HUES64 (cell line): ENCODE data around the gene CHAC1.
A peak's percentile ranks its signal among the peaks of the same experiment; 100 is the strongest.

Experiments used
- H3K27ac ChIP-seq: 2 replicates; pipeline ENCODE4 v1.7.0; 2013; ENCODE audit warnings: low read depth, low read length, inconsistent platforms
- H3K27me3 ChIP-seq: 2 replicates; pipeline ENCODE4 v1.6.1; 2013; ENCODE audit warnings: mild to moderate bottlenecking, low read length; ENCODE audit not compliant: insufficient read depth
- H3K36me3 ChIP-seq: 2 replicates; pipeline ENCODE4 v1.6.1; 2013; ENCODE audit warnings: mild to moderate bottlenecking, low read length; ENCODE audit not compliant: insufficient read depth
- H3K4me1 ChIP-seq: 2 replicates; pipeline ENCODE4 v1.6.1; 2013; ENCODE audit warnings: mild to moderate bottlenecking, low read length, moderate library complexity; ENCODE audit not compliant: insufficient read depth
- H3K4me3 ChIP-seq: 2 replicates; pipeline ENCODE4 v1.5.1; 2013; ENCODE audit warnings: mild to moderate bottlenecking, low read length, moderate library complexity
- H3K9ac ChIP-seq: 2 replicates; pipeline ENCODE4 v1.6.1; 2013; ENCODE audit warnings: mild to moderate bottlenecking, low read depth, low read length
- H3K9me3 ChIP-seq: 2 replicates; pipeline ENCODE4 v1.6.1; 2013; ENCODE audit warnings: low read depth, low read length; ENCODE audit not compliant: insufficient read depth
- WGBS: fragments of 150-250, 120-280 bp; methylation state at CpG from one replicate; pipeline ENCODE4 v1.1.7; 2013; ENCODE audit warnings: missing lambda C conversion rate; 5-methylcytosine and 5-hydroxymethylcytosine counted together

Gene CHAC1

DNA sequence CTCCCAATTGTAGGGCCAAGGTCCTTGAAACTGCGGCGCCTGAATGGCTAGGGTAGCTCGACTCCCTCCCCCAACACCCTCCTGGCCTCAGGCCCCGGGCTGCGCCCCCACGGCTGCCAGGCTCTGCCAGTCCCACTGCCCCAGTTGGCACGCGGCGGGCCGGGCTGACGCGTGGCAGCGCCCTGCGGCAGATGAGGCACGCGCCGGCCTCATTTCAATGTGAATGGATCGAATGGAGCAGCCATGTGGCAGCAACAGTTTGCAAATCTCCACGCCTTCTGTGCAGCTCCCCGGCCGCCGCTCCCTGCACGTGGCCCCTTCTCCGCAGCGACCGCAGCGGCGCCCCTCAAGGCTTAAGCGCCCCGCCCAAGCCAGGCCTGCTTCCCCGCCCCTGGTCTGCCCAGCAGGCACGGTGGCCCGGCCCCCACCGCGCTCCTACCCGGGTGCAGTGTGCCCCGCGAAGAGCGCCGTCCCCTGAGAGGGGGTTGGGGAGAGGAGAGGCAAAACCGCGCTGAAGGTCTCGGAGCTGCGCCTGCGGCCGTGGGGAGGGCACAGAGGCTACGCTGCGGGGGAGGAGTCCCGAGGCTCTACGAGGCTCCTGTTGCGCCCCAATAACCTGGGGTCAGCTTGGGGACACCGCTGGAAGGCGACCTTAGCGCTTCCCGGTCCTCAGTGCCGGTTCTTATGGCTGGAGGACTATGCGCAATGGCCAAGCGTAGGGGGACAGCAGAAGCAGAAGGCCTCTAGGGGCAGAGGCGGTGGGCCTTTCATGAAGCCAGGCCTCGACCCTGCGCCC, 27.2 kb upstream of the CHAC1 start:
- H3K9me3 ChIP-seq, result no peaks in the 10 kb centered on the region
- H3K27ac ChIP-seq, result no peak overlapping the region
- under 1% methylated on average over 61 of the region's 61 CpGs for WGBS
- H3K4me3 ChIP-seq, result peak overlapping the region; percentile 52
- H3K27me3 ChIP-seq, result peaks cover 99% of the 10 kb centered on the region
- no peaks in the 10 kb centered on the region for H3K36me3 ChIP-seq
- H3K9ac ChIP-seq, result no peak overlapping the region
- H3K4me1 ChIP-seq, result peaks cover 21% of the 10 kb centered on the region

DNA sequence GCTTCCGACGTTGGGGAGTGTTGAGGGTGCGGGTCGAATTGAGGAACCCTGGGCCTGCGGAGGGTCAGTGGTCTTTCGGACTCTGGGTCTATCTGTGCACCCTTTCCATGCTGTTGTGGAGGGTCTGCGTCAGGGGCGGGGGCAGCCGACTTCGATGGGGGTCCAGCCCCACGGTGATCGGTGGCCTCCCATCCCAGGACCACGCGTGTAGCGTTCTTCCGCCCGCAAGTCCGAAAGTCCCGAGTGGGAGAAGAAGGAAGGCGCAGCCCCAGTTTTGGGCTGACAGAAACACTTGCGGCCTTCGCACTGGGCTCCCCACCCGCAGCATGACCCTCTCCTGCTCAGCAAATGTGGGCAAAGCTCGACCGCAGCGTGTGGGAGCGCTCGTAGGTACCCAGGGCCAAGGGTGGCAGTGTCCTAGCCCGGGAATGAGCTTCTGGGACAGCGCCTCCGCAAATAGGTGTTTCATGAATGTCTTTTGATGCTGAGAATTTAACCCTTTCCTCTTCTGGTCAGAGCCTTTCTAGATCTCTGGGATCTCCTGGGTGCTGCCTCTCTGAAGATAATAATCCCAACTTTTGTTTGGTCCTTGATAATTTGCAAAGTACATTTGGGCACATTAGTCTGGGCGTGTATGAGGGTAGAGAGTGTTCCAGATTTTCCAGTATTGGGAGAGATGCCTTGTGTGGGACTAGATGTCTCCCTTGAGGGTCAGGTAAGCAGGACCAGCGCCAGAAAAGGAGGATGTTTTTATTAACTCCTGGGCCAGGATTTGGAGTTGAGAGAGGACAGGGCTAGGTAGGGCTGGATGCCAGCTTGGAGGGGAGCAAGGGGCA, 26.4 kb upstream of the CHAC1 start:
- H3K4me3 ChIP-seq, result peak overlapping the region; percentile 52
- no peak overlapping the region for H3K27ac ChIP-seq
- WGBS, result 8% methylated on average over 33 of the region's 33 CpGs
- H3K36me3 ChIP-seq, result no peaks in the 10 kb centered on the region
- H3K27me3 ChIP-seq, result peaks cover 100% of the 10 kb centered on the region
- no peaks in the 10 kb centered on the region for H3K9me3 ChIP-seq
- H3K9ac ChIP-seq, result no peak overlapping the region
- peaks cover 22% of the 10 kb centered on the region for H3K4me1 ChIP-seq

DNA sequence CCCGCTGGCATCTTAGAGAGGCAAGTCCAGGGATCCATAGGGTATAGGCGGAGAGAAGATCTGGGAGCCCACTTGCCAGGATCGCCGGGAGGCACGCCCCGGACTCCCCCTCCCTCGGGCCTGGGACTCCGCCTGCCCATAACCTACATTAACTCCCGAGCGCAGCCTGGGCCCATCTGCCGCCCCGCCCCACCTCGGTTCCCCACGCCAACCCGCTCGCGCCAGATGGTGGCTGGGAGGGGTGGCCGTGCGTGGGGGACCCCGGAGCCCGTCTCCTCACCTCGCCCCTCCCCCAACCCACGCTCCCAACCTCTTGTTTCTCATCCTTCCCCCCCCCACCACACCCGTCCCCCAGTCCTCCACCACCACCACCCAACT, 25.8 kb upstream of the CHAC1 start:
- 4% methylated on average over 23 of the region's 24 CpGs for WGBS
- Histone ChIP-seq H3K4me1 (peaks cover 22% of the 10 kb centered on the region), H3K9me3 (no peaks in the 10 kb centered on the region), H3K9ac (no peak overlapping the region), H3K4me3 (peak overlapping the region; percentile 24; the same call in 1 of the 2 replicates), H3K36me3 (no peaks in the 10 kb centered on the region), H3K27me3 (peaks cover 100% of the 10 kb centered on the region), H3K27ac (no peak overlapping the region)

DNA sequence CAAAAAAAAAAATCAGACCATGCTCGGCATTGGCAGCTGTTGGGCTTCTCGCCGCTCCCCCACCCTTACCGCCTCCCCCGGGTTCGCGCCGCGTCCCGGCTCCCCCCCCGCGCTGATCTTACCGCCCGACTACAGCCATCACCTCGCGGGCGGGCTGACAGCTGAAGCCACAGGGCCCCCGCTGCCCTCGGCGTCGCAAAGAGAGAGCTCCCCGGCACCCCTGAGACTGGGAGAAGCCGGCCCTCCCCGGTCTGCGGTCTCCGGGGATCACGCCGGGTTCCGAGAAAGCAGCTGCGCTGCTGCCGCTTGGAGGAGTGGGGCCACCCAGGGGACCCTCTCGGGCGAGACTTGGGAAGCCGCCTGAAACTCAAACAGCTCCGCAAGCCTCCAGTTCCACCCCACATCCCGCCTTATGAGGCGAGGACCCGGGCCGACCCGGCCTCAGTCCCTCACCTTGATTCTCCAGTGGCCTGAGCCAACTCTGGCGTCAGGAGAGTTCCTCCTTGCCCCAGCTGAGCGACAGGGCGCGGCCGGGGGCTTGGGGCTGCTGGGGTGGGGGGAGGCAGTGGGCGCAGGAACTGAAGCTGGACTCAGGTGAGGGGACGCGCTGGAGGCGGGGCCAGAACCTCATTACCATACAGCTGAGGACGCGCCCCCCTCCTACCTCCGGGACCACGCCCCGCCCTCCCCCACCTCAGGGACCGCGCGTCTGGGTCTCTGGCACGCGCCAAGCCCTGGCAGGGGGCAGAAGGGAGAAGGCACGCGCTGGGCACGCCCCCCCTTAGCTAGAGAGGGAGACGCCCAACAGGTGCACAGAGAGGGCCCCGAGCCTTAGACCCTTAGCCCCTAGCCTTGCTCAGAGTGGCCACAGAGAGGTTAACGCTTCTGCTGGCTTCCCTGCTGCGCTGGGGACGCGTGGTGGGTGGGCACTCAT, 25.1 kb upstream of the CHAC1 start:
- Histone ChIP-seq H3K9ac (no peak overlapping the region), H3K9me3 (no peaks in the 10 kb centered on the region), H3K4me1 (peaks cover 22% of the 10 kb centered on the region), H3K27me3 (peaks cover 100% of the 10 kb centered on the region), H3K27ac (no peak overlapping the region), H3K36me3 (no peaks in the 10 kb centered on the region), H3K4me3 (peak overlapping the region; percentile 50)
- WGBS, result 2% methylated on average over 60 of the region's 68 CpGs

DNA sequence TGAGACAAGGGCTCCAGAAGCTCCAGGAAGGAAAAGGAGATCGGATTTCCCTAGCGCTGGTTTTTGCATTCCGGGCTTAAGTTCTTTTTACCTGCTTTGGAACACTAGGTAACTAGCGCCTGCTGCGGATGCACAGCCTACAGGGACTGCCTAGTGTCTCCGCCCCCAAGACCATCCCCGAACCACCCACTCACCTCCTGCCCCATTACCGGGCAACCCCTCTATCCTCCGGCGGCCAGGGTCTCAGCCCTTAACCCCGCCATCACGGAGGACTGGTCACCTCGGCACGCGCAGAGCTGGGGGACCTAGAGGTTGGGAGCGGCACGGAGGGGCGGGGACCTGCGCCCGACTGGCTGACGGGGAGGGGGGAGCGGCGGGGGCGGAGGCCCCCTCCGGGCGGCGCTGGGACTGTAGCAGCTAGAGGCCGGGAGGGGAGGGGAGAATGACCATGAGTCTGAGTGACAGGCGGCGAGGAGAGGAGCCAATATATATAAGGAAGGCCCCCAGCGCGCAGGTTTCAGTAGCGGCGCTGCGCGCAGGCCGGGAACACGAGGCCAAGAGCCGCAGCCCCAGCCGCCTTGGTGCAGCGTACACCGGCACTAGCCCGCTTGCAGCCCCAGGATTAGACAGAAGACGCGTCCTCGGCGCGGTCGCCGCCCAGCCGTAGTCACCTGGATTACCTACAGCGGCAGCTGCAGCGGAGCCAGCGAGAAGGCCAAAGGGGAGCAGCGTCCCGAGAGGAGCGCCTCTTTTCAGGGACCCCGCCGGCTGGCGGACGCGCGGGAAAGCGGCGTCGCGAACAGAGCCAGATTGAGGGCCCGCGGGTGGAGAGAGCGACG, 24.2 kb upstream of the CHAC1 start, which contains the start of gene DLL4:
Gene DLL4 (plus strand): TSS at position 520 of the 839 bp plus-strand sequence. CDS start 329 bp downstream, outside the sequence.
- Histone ChIP-seq H3K4me1 (peaks cover 22% of the 10 kb centered on the region), H3K36me3 (no peaks in the 10 kb centered on the region), H3K27me3 (peaks cover 97% of the 10 kb centered on the region), H3K9me3 (no peaks in the 10 kb centered on the region), H3K4me3 (peak within 1 kb of the TSS; percentile 50), H3K27ac (no peak within 1 kb of the TSS), H3K9ac (no peak within 1 kb of the TSS)
- under 1% methylated on average over 71 of the region's 71 CpGs for WGBS

DNA sequence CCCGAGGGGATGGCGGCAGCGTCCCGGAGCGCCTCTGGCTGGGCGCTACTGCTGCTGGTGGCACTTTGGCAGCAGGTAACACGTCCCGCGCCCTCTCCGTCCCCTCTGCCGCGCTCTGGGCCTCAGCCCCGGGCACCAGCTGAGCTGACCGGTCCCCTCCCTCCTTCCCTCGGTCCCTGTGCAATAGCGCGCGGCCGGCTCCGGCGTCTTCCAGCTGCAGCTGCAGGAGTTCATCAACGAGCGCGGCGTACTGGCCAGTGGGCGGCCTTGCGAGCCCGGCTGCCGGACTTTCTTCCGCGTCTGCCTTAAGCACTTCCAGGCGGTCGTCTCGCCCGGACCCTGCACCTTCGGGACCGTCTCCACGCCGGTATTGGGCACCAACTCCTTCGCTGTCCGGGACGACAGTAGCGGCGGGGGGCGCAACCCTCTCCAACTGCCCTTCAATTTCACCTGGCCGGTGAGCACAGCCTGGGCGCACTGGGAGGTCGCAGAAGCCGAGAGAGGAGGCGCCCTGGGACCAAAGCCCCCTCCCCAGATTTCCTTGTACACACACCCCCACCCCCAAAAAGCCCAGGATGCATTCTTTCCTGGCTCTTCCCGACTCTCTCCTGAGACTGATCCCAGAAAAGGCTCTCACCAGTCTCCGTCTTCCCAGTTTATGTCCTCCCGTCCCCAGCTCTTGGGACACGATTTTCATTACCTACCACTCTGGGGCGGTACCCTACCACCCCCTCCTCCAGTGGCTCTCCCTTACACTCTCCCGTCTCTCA, 23.4 kb upstream of the CHAC1 start:
- no peak overlapping the region for H3K27ac ChIP-seq
- WGBS, result 1% methylated on average over 56 of the region's 56 CpGs
- no peaks in the 10 kb centered on the region for H3K9me3 ChIP-seq
- peak overlapping the region; percentile 50 for H3K4me3 ChIP-seq
- no peak overlapping the region for H3K9ac ChIP-seq
- H3K27me3 ChIP-seq, result peaks cover 95% of the 10 kb centered on the region
- H3K36me3 ChIP-seq, result no peaks in the 10 kb centered on the region
- peaks cover 22% of the 10 kb centered on the region for H3K4me1 ChIP-seq

DNA sequence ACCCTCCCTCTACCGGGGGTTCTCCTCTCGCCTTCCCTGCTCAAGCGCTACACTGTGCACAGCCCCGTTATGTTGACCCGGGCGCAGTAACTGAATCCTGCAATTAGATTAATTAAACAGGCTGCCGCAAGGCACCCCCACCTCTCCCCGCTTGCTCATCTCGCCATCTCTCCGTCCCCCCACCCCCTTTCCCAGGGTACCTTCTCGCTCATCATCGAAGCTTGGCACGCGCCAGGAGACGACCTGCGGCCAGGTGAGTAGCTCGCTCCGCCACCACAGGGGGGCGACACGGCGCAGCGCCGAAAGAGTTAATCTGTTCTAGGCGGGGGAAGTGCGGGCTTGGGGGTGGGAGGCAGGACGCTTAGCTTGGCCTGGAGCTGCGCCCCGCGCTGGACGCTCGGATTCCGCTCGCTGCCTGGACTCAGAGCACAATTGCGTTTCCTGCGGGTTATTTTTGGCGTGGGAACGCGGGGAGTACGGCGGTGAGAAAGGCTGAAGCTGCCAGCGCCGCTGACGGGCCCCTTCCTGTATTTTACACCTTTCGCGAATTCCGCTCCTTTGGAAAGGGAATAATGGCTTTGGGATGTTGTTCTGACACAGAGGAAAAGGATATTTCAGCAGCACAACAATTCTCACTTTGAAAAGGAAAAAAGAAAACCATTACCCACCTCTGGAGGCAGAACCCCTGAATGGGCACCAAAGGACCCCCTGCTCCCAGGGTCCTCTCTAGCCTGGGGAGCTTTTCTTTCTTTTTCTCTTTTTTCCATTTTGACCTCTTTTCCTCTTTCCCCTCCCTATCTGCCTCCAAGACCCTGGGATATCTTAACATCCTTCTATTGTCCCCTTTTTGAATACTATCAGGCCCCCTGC, 22.6 kb upstream of the CHAC1 start:
- Histone ChIP-seq H3K9ac (no peak overlapping the region), H3K9me3 (no peaks in the 10 kb centered on the region), H3K4me1 (peaks cover 22% of the 10 kb centered on the region), H3K27me3 (peaks cover 95% of the 10 kb centered on the region), H3K36me3 (no peaks in the 10 kb centered on the region), H3K4me3 (peak overlapping the region; percentile 50), H3K27ac (no peak overlapping the region)
- WGBS, result 2% methylated on average over 46 of the region's 46 CpGs

DNA sequence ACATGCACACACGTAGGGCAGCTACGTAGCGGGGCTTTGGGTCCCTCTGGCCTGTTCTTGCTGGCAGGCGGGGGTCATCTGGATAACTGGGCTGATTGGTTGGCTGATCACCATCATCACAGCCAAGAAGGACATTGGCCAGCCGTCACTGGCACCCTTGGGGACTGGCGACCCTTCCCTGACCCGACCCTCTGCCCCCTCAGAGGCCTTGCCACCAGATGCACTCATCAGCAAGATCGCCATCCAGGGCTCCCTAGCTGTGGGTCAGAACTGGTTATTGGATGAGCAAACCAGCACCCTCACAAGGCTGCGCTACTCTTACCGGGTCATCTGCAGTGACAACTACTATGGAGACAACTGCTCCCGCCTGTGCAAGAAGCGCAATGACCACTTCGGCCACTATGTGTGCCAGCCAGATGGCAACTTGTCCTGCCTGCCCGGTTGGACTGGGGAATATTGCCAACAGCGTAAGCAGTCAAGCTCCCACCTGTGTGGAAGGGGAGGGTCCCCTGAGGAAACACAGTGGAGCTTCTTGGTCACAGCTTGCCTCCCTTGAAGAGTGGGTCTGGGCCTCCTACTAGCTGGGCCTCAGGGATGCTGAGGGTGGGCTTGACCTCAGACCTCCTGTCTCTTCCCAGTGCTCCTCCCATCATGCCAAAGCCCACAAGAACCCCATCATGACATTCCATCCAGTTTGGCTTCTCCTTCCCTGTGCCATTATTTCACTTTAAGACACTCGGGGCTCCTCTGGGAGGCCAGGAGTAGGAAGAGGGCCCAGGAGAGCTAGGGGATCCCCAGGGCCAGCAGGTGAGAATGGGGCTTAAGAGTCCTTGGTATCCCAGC, 21.8 kb upstream of the CHAC1 start:
- Histone ChIP-seq H3K4me3 (no peak overlapping the region), H3K9ac (no peak overlapping the region), H3K9me3 (no peaks in the 10 kb centered on the region), H3K4me1 (peaks cover 19% of the 10 kb centered on the region), H3K27me3 (peaks cover 92% of the 10 kb centered on the region), H3K27ac (no peak overlapping the region), H3K36me3 (no peaks in the 10 kb centered on the region)
- WGBS, result 81% methylated on average over 16 of the region's 16 CpGs
